GM13977 (cell line): Measurements from ENCODE around the gene REPS2.

Experiments
- DNase-seq: peaks from one replicate; pipeline ENCODE4 v3.0.0; 2012; ENCODE audit warnings: low spot score
- CTCF ChIP-seq: IDR thresholded peaks from 2 replicates; pipeline ENCODE4 v1.5.1; 2012; ENCODE audit warnings: mild to moderate bottlenecking, control low read depth; ENCODE audit not compliant: insufficient read depth; ENCODE audit errors: extremely low read depth, missing control alignments
- in situ Hi-C: fragments of 300-500 bp; cut with MboI; formaldehyde crosslinking; loops from one replicate; pipeline ENCODE4 v1.12.0; 2022; ENCODE audit warnings: low sequenced_read_pairs, low pct_unique_long_range_greater_than_20kb, mixed read lengths, inconsistent platforms; ENCODE audit not compliant: unreplicated experiment

Gene REPS2

GRCh38 chrX:16971694-16972093 lies 25.2 kb downstream of the REPS2 start:
- no peak for TF ChIP-seq CTCF
- no peak for DNase-seq
- in situ Hi-C loops, result no loop called here

- no peak for DNase-seq
- TF ChIP-seq CTCF, result no peak
- in situ Hi-C loops, result no loop called here
Observed at GRCh38 chrX:16975233-16975632, 28.8 kb downstream of the REPS2 start.

GRCh38 chrX:16977771-16978170 lies 31.3 kb downstream of the REPS2 start:
- no peak for DNase-seq
- in situ Hi-C loops, result no loop called here
- TF ChIP-seq CTCF, result no peak

GRCh38 chrX:16978193-16978984 lies 31.9 kb downstream of the REPS2 start:
- in situ Hi-C loops, result no loop called here
- no peak for DNase-seq
- TF ChIP-seq CTCF, result no peak

GRCh38 chrX:16979226-16979625 lies 32.8 kb downstream of the REPS2 start:
- DNase-seq, result no peak
- TF ChIP-seq CTCF, result no peak
- in situ Hi-C loops, result no loop called here

GRCh38 chrX:16981209-16981608 lies 34.8 kb downstream of the REPS2 start:
- in situ Hi-C loops, result no loop called here
- TF ChIP-seq CTCF, result no peak
- DNase-seq, result no peak
